ENCODE data around the gene IRGC. TPM values are rescaled to one million over a fixed set of nuclear protein-coding genes. Genes with fewer than 3 reads are reported as not detected.
"Not testable (repeated sequence)": the region's sequence is repeated elsewhere in the genome, so short reads cannot be mapped to it uniquely, and the experiment has no call there.

IRGC gene
- total RNA-seq, 2 experiments from 2014 or later, result not detected

- ATAC-seq (ENCODE audit: poor library complexity) (no peak), DNase-seq (peak in 1 of 14 experiments; percentile 26)
- H3K4me3 Mint-ChIP-seq, result no peak overlapping the region
- intact Hi-C loops (cut with DNase I, micrococcal nuclease), result loop anchor here in 1 of 2 experiments (10.0 kb wide), 1 partner anchor 109 kb away; the partner anchor contains the start of gene KCNN4
- Histone ChIP-seq H3K27ac (ENCODE audit: low read depth in 1 of 2, low read length in 2 of 2) (no peak overlapping the region), H3K9me3 (ENCODE audit: control insufficient read depth in 1 of 2, insufficient read depth in 1 of 2, low read length in 2 of 2) (no peaks in the 10 kb centered on the region), H3K27me3 (ENCODE audit: control insufficient read depth in 1 of 2, insufficient read depth in 2 of 2, low read length in 2 of 2) (no peaks in the 10 kb centered on the region), H3K36me3 (ENCODE audit: insufficient read depth, low read length) (no peaks in the 10 kb centered on the region), H3K4me3 (ENCODE audit: low read length) (no peak overlapping the region), H3K4me1 (ENCODE audit: insufficient read depth, low read length) (peaks cover 2% of the 10 kb centered on the region)
- no peaks in the 10 kb centered on the region for H3K9me3 Mint-ChIP-seq
- no peaks in the 10 kb centered on the region for H3K27me3 Mint-ChIP-seq
- TF ChIP-seq CTCF (IDR thresholded peaks at IDR 0.05), result no peak
- POLR2A ChIA-PET, result no interaction called here
- no peaks in the 10 kb centered on the region for H3K36me3 Mint-ChIP-seq (ENCODE audit: low read depth)
- H3K27ac Mint-ChIP-seq, result no peak overlapping the region
- CTCF ChIA-PET, result no interaction called here
- peaks cover under 1% of the 10 kb centered on the region for H3K4me1 Mint-ChIP-seq (ENCODE audit: low read depth)
Observed at GRCh38 chr19:43675906-43676305, 40.0 kb upstream of the IRGC start.

- H3K4me3 Mint-ChIP-seq, result no peak overlapping the region
- intact Hi-C loops (cut with DNase I, micrococcal nuclease), result loop anchor here in 1 of 2 experiments (10.0 kb wide), 1 partner anchor 106 kb away; the partner anchor contains the start of gene KCNN4
- CTCF ChIA-PET, result no interaction called here
Observed at GRCh38 chr19:43678512-43679261, 37.2 kb upstream of the IRGC start.

GRCh38 chr19:43681821-43682220 is 34.1 kb upstream of the IRGC start:
- CTCF ChIA-PET, result no interaction called here
- DNase-seq, result no peak
- H3K27me3 Mint-ChIP-seq, result no peaks in the 10 kb centered on the region

More at GRCh38 chr19:43678512-43679261, 37.2 kb upstream of the IRGC start:
- no peak for DNase-seq
- no peak for ATAC-seq (ENCODE audit: poor library complexity)
- no peak overlapping the region for H3K4me3 ChIP-seq (ENCODE audit: low read length)
- H3K9me3 ChIP-seq (ENCODE audit: control insufficient read depth in 1 of 2, insufficient read depth in 1 of 2, low read length in 2 of 2), result no peaks in the 10 kb centered on the region
- Mint-ChIP-seq H3K36me3 (ENCODE audit: low read depth) (no peaks in the 10 kb centered on the region), H3K27ac (no peak overlapping the region), H3K9me3 (no peaks in the 10 kb centered on the region), H3K4me1 (ENCODE audit: low read depth) (no peaks in the 10 kb centered on the region), H3K27me3 (no peaks in the 10 kb centered on the region)
- no peaks in the 10 kb centered on the region for H3K36me3 ChIP-seq (ENCODE audit: insufficient read depth, low read length)
- peaks cover 2% of the 10 kb centered on the region for H3K4me1 ChIP-seq (ENCODE audit: insufficient read depth, low read length)
- POLR2A ChIA-PET, result interaction anchor here (0.9 kb wide), 1 partner anchor 11 kb away, joined by 3 read pairs; no protein-coding TSS in a partner anchor
- TF ChIP-seq CTCF (IDR thresholded peaks at IDR 0.05), result no peak
- H3K27me3 ChIP-seq (ENCODE audit: control insufficient read depth in 1 of 2, insufficient read depth in 2 of 2, low read length in 2 of 2), result no peaks in the 10 kb centered on the region
- no peak overlapping the region for H3K27ac ChIP-seq (ENCODE audit: low read depth in 1 of 2, low read length in 2 of 2)

GRCh38 chr19:43682269-43682668 is 33.6 kb upstream of the IRGC start:
- H3K36me3 ChIP-seq (ENCODE audit: insufficient read depth, low read length); H3K27ac ChIP-seq (ENCODE audit: low read depth in 1 of 2, low read length in 2 of 2); H3K36me3 Mint-ChIP-seq (ENCODE audit: low read depth); CTCF ChIA-PET; ATAC-seq (ENCODE audit: poor library complexity); POLR2A ChIA-PET; H3K4me3 ChIP-seq (ENCODE audit: low read length); H3K9me3 ChIP-seq (ENCODE audit: control insufficient read depth in 1 of 2, insufficient read depth in 1 of 2, low read length in 2 of 2); DNase-seq; H3K4me3 Mint-ChIP-seq; H3K27ac Mint-ChIP-seq; intact Hi-C loops (cut with DNase I, micrococcal nuclease); H3K27me3 ChIP-seq (ENCODE audit: control insufficient read depth in 1 of 2, insufficient read depth in 2 of 2, low read length in 2 of 2); H3K4me1 Mint-ChIP-seq (ENCODE audit: low read depth); H3K4me1 ChIP-seq (ENCODE audit: insufficient read depth, low read length); H3K27me3 Mint-ChIP-seq; H3K9me3 Mint-ChIP-seq: not testable (repeated sequence)

More at GRCh38 chr19:43681821-43682220, 34.1 kb upstream of the IRGC start:
- no peak for ATAC-seq (ENCODE audit: poor library complexity)
- Mint-ChIP-seq H3K36me3 (ENCODE audit: low read depth) (no peaks in the 10 kb centered on the region), H3K9me3 (no peaks in the 10 kb centered on the region), H3K27ac (no peak overlapping the region), H3K4me3 (no peak overlapping the region), H3K4me1 (ENCODE audit: low read depth) (no peaks in the 10 kb centered on the region)
- intact Hi-C loops (cut with DNase I, micrococcal nuclease), result no loop called here
- Histone ChIP-seq H3K4me1 (ENCODE audit: insufficient read depth, low read length) (no peaks in the 10 kb centered on the region), H3K27ac (ENCODE audit: low read depth in 1 of 2, low read length in 2 of 2) (no peak overlapping the region), H3K4me3 (ENCODE audit: low read length) (no peak overlapping the region), H3K9me3 (ENCODE audit: control insufficient read depth in 1 of 2, insufficient read depth in 1 of 2, low read length in 2 of 2) (no peaks in the 10 kb centered on the region), H3K27me3 (ENCODE audit: control insufficient read depth in 1 of 2, insufficient read depth in 2 of 2, low read length in 2 of 2) (no peaks in the 10 kb centered on the region), H3K36me3 (ENCODE audit: insufficient read depth, low read length) (no peaks in the 10 kb centered on the region)
- POLR2A ChIA-PET, result no interaction called here
- no peak for TF ChIP-seq CTCF (IDR thresholded peaks at IDR 0.05)
